GM18498 (cell line): Measurements from ENCODE around the gene NAV3.
"Not testable (repeated sequence)": the region's sequence is repeated elsewhere in the genome, so short reads cannot be mapped to it uniquely, and the experiment has no call there.

Experiments
- ATAC-seq: cut with Tn5 transposase; IDR thresholded peaks from one replicate; pipeline ENCODE4 v1.9.1; 2021; ENCODE audit warnings: mild to moderate bottlenecking, moderate library complexity; ENCODE audit not compliant: unreplicated experiment

NAV3 gene

DNA sequence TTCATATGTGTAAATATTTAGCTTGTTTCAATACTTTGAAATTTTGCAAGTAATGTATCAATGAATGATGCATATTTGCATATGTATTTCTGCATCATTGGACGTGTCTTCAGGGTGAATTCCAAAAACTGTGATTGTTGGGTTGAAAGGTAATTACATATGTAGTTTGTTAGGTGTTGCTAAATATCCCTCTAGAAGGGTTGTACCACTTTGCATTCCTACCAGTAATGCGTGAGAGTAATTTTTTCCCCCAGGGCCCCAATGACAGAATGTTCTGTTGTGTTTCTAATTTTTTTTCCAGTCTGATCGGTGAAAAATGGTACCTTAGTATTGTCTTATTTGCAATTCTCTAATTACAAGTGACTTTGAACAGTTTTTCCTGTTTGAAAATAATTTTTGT, 408.9 kb downstream of the NAV3 start:
- no peak for ATAC-seq

GRCh38 chr12:78240827-78241226, 410.1 kb downstream of the NAV3 start:
- ATAC-seq, result no peak

DNA sequence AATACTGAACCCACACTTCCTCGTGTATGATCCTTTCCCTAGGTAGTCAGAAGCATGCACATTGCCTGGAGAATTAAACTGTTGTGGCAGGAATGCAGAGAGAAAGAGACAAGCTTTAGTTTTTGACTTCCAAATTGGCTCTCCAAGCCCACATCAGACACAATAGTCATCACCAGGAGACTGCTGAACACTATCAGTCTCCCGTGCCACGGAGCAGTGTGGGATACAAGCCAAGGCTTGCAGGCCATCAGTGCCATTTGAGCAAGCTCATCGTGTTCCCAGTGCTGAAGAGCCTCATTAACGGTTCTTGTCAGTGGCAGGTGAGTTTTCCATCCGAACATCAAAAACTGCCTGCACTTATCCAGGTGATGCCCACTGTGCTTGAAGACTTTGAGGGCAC, 410.8 kb downstream of the NAV3 start:
- ATAC-seq, result no peak

DNA sequence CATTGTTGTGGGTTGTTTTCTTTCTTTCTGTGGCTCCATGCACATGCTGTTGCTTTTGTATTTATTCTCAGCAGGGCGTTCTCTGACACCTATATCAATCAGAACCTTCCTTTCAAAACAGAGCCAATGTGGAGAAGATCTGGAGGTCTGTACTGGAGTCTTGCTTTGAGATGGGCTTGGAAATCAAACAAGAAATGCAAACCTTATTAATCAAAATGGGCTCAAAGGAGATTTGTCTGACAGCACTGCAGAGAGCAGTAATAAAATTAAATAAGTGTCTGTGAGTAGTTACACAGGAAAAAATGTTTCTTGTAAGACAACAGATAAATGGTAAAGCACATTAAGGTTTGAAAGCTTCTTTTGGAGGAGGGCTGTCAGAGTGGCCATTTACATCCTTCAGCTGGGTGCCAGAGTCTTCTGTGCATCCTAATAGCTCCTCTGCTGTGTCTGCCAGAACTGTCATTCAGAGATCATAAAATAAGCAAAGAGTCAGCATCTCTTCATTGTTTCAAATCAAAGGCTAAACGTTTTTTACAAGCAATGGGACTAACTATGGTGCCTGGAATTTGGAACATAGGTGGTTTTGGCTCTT, 414.3 kb downstream of the NAV3 start:
- no peak for ATAC-seq

DNA sequence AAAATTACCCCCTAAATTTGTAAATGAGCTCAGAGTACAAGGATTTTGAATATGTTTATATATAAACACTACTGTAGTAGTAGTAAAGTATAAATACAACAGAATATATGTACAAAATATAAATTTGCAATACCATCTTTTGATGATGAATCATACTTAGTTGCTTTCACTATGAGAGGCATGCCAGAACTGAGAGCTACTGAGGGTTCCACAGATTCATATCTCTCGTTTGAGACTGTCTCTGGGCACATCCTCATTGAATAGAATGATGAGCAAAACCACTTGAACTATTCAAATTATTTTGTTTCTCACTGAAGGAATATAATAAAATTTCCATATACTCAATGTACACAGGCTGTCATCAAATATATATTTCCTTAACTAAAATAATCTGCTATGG, 417.6 kb downstream of the NAV3 start:
- ATAC-seq, result no peak

- ATAC-seq, result no peak
These were observed 418.9 kb downstream of the NAV3 start for GRCh38 chr12:78249578-78249977.

- ATAC-seq, result not testable (repeated sequence)
These were observed 427.0 kb downstream of the NAV3 start for GRCh38 chr12:78257662-78258061.

DNA sequence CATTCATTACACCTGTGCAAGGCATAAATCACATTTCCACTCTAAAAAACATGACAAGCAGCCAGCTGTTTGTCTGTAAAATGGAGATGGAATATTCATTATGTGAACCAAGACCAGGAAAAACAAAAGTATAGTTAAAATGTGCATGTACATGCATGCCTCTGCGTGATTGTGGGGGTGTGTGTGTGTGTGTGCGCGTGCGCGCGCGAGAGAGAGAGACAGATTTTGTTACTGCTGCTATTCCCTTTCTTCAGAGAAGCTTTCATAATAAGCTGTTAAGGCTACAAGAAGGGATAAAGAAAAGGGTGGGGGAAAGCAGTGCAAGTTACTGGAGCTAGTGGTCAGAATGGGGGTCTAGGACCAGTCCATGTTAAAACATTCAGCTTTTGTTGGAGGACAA, 430.3 kb downstream of the NAV3 start:
- no peak for ATAC-seq

- no peak for ATAC-seq
These were observed 431.2 kb downstream of the NAV3 start for GRCh38 chr12:78261901-78262300.
